ENCODE measurements around the gene STAM2.

The STAM2 gene

DNA sequence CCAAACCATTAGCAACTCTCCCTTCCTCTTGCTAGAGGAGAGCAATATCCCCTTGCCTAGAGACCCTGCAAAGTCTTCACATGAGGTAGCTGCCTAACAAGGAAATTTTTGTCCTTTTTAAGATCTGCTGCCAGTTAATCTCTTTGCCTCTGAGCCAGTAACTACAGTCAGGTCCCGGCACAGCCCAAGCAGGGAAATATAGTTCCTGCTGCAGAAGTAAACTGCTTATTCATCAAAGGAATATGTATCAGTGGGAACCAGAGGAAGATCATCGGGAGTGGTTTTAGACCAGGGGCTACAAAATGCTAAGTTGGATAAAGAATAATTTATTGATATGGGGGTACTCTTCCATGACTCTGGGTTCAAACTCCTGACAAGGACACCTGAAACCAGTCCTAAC, 107.3 kb downstream of the STAM2 start:
- no peak for DNase-seq

DNA sequence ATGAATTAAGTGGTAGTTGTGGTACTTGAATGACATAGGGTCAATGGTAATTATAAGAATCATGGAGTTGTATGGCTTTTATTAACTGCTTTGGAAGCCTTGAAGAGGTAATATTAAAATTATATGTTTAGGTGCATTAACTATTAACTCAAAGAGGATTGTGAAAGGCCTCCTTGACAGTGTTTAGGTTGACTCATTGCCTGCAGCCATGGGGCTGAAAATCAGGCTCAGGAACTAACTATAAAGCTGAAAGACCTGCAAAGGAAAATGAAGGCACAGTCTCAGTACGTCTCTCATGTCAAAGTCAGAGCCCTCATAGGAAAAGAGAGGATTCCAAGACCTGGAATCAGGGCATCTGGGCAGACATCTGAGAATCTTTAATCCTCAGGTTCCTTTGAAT, 107.7 kb downstream of the STAM2 start:
- DNase-seq, result no peak
